Measurements from ENCODE around the gene ECI2. TPM values are rescaled to one million over a fixed set of nuclear protein-coding genes. Genes with fewer than 3 reads are reported as not detected.

ECI2 gene
- total and polyA plus RNA-seq, 2 of the 13 experiments (the other 11 are each of a cell fraction or from before 2014, with no cell fraction given): 78.5 to 228 TPM

- TF ChIP-seq FOXO4 (CRISPR knock-in tag; conservative IDR thresholded peaks at IDR 0.05) (no peak), RFX5 (IDR thresholded peaks at IDR 0.05; ENCODE audit: low read depth, low read length) (no peak), ZNF773 (CRISPR knock-in tag; IDR thresholded peaks at IDR 0.05; ENCODE audit: borderline replicate concordance) (no peak), MTA3 (CRISPR knock-in tag; IDR thresholded peaks at IDR 0.05) (no peak), ZNF333 (CRISPR knock-in tag; IDR thresholded peaks at IDR 0.05; ENCODE audit: borderline replicate concordance) (no peak), IRF1 (CRISPR knock-in tag; IDR thresholded peaks at IDR 0.05; ENCODE audit: low read depth) (no peak), ZBTB43 (CRISPR knock-in tag; conservative IDR thresholded peaks at IDR 0.05) (no peak), SP1 (IDR thresholded peaks at IDR 0.05) (no peak), SP1 (CRISPR knock-in tag; IDR thresholded peaks at IDR 0.05) (no peak), ZNF564 (CRISPR knock-in tag; IDR thresholded peaks at IDR 0.05) (no peak)
Measured at GRCh38 chr6:4174042-4174441, 38.7 kb upstream of the ECI2 start (continued).

GRCh38 chr6:4172368-4172767, 37.0 kb upstream of the ECI2 start:
- no peak overlapping the region for H2AFZ ChIP-seq (ENCODE audit: low read length)
- H3K4me3 ChIP-seq (replicated peaks in 1 of 3; ENCODE audit: insufficient read depth in 1 of 3, low read depth in 2 of 3, low read length in 3 of 3): no peak overlapping the region
- no peaks in the 10 kb centered on the region for H4K20me1 ChIP-seq (ENCODE audit: insufficient read depth, low read length)
- in situ Hi-C loops (cut with HindIII; ENCODE audit: extremely low pct_ligation_motif_present, low pct_unique_long_range_greater_than_20kb) (no loop called here), intact Hi-C loops (cut with micrococcal nuclease; ENCODE audit: unreplicated experiment) (no loop called here)
- FAIRE-seq (no peak), ATAC-seq (no peak), DNase-seq (ENCODE audit: low spot score) (no peak)
- H3K79me2 ChIP-seq (ENCODE audit: insufficient read depth, low read length): no peaks in the 10 kb centered on the region
- no peak overlapping the region for H3K4me2 ChIP-seq (ENCODE audit: low read depth, low read length)
- no peak overlapping the region for H3K27ac ChIP-seq (ENCODE audit: extremely low read length, insufficient read depth, low read length)
- WGBS (ENCODE audit: low lambda C conversion rate): 9% methylated on average over 3 of the region's 3 CpGs
- H3K27me3 ChIP-seq (ENCODE audit: control insufficient read depth in 1 of 2, insufficient read depth in 2 of 2, low read length in 2 of 2): peaks cover 0 to 13% of the 10 kb centered on the region in 2 experiments; a peak in 4 of 5 replicates
- H3K4me1 ChIP-seq (ENCODE audit: insufficient read depth, low read length): no peaks in the 10 kb centered on the region
- ChIA-PET CTCF (ENCODE audit: low intra/inter-chr PET ratio, low total read pairs) (no interaction called here), POLR2A (no interaction called here)
- H3K9me3 ChIP-seq (ENCODE audit: low read length): 0 out of 2 replicates have a peak, but pooled peaks cover 3% of the 10 kb centered on the region
- no peak overlapping the region for H3K9ac ChIP-seq (ENCODE audit: insufficient read depth, low read depth, low read length)
- BruUV-seq (replicated peaks): no TSS peak
- no peaks in the 10 kb centered on the region for H3K36me3 ChIP-seq (replicated peaks in 1 of 2; ENCODE audit: control insufficient read depth in 1 of 2, insufficient read depth in 2 of 2, low read length in 2 of 2)
- TF ChIP-seq ZNF224 (CRISPR knock-in tag; IDR thresholded peaks at IDR 0.05): no peak
- TF ChIP-seq PCBP2 (optimal IDR thresholded peaks at IDR 0.05; ENCODE audit: low read depth, low read length, poor library complexity, severe bottlenecking): no peak
- no peak for TF ChIP-seq MTA1 (CRISPR knock-in tag; IDR thresholded peaks at IDR 0.05; ENCODE audit: borderline replicate concordance)
- TF ChIP-seq SAFB2 (CRISPR knock-in tag; IDR thresholded peaks at IDR 0.05; ENCODE audit: borderline replicate concordance, low read depth): no peak
- no peak for TF ChIP-seq ARNT2 (CRISPR knock-in tag; IDR thresholded peaks at IDR 0.05; ENCODE audit: low read depth)

Measured in HepG2 (cell line).